ENCODE data around the gene ZCCHC13. TPM values are rescaled to one million over a fixed set of nuclear protein-coding genes. Genes with fewer than 3 reads are reported as not detected.

Gene ZCCHC13
- total and polyA plus RNA-seq, 2 donors (not counting 1 experiment from before 2014, with no cell fraction given) = not detected

DNA sequence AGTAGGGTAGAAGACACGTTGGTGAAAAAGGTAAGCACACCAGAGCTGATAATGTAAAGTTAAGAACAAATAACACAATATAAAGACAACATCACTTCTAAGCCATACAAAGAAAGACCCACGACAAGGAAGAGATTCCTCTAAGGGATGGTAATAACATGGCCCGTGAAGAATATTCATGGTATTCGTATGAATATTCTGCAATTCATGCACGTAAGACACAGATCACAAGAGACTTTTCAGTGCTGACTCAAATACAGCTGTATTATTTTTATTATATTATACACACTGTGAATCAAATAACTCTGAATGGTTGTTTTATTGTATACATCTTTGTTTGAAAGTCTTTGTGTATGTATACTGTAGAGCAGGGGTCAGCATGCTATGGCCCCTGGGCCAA lies 29.5 kb upstream of the ZCCHC13 start:
- TF ChIP-seq EZH2 (IDR thresholded peaks at IDR 0.05; ENCODE audit: low read length, missing control alignments) = no peak
- TF ChIP-seq CTCF (conservative IDR thresholded peaks at IDR 0.05 in 1 of 2, IDR thresholded peaks at IDR 0.05 in 1 of 2; ENCODE audit: low read depth in 1 of 2, low read length in 2 of 2) = no peak
- Histone ChIP-seq H3K4me3 (replicated peaks in 1 of 4; ENCODE audit: control extremely low read depth in 1 of 4, insufficient read depth in 1 of 4, low read depth in 3 of 4, low read length in 4 of 4) (no peak overlapping the region), H3K4me1 (ENCODE audit: control insufficient read depth, extremely low read depth, insufficient read depth, low read length) (no peaks in the 10 kb centered on the region), H3K4me2 (ENCODE audit: extremely low read depth, insufficient read depth, low read length) (no peak overlapping the region), H3K36me3 (ENCODE audit: control insufficient read depth, insufficient read depth, low read length) (no peaks in the 10 kb centered on the region), H4K20me1 (ENCODE audit: control insufficient read depth, extremely low read depth, insufficient read depth, low read length) (no peaks in the 10 kb centered on the region), H3K27ac (ENCODE audit: insufficient read depth, low read length) (no peak overlapping the region), H3K27me3 (ENCODE audit: control insufficient read depth, insufficient read depth, low read length) (no peaks in the 10 kb centered on the region), H3K9ac (ENCODE audit: insufficient read depth, low read length) (no peak overlapping the region), H3K79me2 (ENCODE audit: control insufficient read depth, insufficient read depth, low read length) (no peaks in the 10 kb centered on the region), H3K9me3 (ENCODE audit: control insufficient read depth, insufficient read depth, low read depth, low read length) (no peaks in the 10 kb centered on the region), H2AFZ (ENCODE audit: low read length) (no peak overlapping the region)
- no peak for DNase-seq (ENCODE audit: low read depth in 2 of 2)

DNA sequence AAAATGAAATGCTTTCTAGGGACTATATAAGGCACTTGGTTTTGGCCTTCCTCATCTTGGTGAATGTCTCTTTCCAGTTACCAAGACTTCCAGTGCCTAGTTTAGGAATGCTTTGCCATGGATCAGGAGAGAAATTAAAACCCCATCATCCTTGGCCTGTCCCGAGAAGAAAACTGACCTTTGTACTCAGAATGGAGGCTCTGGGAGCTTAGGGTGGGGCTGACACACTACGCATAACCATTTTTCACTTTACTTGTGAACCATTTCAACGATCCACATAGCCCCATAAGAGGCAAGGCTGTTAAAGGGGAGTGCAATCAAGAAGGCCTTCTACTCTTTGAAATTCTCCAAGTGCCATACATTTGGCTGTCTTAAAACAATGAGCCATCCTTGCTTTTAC lies 26.7 kb upstream of the ZCCHC13 start:
- Histone ChIP-seq H3K9me3 (ENCODE audit: control insufficient read depth, insufficient read depth, low read depth, low read length) (no peaks in the 10 kb centered on the region), H3K27me3 (ENCODE audit: control insufficient read depth, insufficient read depth, low read length) (no peaks in the 10 kb centered on the region), H4K20me1 (ENCODE audit: control insufficient read depth, extremely low read depth, insufficient read depth, low read length) (no peaks in the 10 kb centered on the region), H3K4me3 (replicated peaks in 1 of 4; ENCODE audit: control extremely low read depth in 1 of 4, insufficient read depth in 1 of 4, low read depth in 3 of 4, low read length in 4 of 4) (no peak overlapping the region), H3K36me3 (ENCODE audit: control insufficient read depth, insufficient read depth, low read length) (peaks cover 3% of the 10 kb centered on the region), H3K9ac (ENCODE audit: insufficient read depth, low read length) (no peak overlapping the region), H3K4me1 (ENCODE audit: control insufficient read depth, extremely low read depth, insufficient read depth, low read length) (no peaks in the 10 kb centered on the region), H3K27ac (ENCODE audit: insufficient read depth, low read length) (no peak overlapping the region), H3K79me2 (ENCODE audit: control insufficient read depth, insufficient read depth, low read length) (peaks cover 8% of the 10 kb centered on the region), H3K4me2 (ENCODE audit: extremely low read depth, insufficient read depth, low read length) (no peak overlapping the region), H2AFZ (ENCODE audit: low read length) (no peak overlapping the region)
- TF ChIP-seq EZH2 (IDR thresholded peaks at IDR 0.05; ENCODE audit: low read length, missing control alignments) (no peak), CTCF (conservative IDR thresholded peaks at IDR 0.05 in 1 of 2, IDR thresholded peaks at IDR 0.05 in 1 of 2; ENCODE audit: low read depth in 1 of 2, low read length in 2 of 2) (no peak)
- DNase-seq (ENCODE audit: low read depth in 2 of 2) = no peak

DNA sequence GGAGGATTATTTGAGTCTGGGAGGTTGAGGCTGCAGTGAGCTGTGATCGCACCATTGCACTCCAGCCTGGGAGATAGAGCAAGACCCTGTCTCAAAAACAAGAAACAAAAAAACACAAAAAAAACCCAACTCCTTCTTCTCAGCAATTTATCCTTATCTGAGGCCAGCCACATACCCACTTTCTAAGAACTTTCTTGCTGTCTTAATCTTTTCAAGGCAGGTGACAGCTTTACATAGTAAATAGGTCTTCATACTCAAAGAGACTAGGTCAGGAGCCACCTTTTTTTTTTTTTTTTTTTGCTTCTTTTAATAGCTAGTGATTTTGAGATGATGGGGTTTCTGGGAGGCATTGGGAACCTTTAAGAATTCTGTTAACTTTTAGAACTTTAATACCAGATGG lies 26.1 kb upstream of the ZCCHC13 start:
- Histone ChIP-seq H3K4me2 (ENCODE audit: extremely low read depth, insufficient read depth, low read length) (no peak overlapping the region), H2AFZ (ENCODE audit: low read length) (no peak overlapping the region), H3K27me3 (ENCODE audit: control insufficient read depth, insufficient read depth, low read length) (no peaks in the 10 kb centered on the region), H3K79me2 (ENCODE audit: control insufficient read depth, insufficient read depth, low read length) (peaks cover 12% of the 10 kb centered on the region), H3K27ac (ENCODE audit: insufficient read depth, low read length) (no peak overlapping the region), H4K20me1 (ENCODE audit: control insufficient read depth, extremely low read depth, insufficient read depth, low read length) (no peaks in the 10 kb centered on the region), H3K4me1 (ENCODE audit: control insufficient read depth, extremely low read depth, insufficient read depth, low read length) (no peaks in the 10 kb centered on the region), H3K36me3 (ENCODE audit: control insufficient read depth, insufficient read depth, low read length) (peaks cover 3% of the 10 kb centered on the region), H3K9ac (ENCODE audit: insufficient read depth, low read length) (no peak overlapping the region), H3K4me3 (replicated peaks in 1 of 4; ENCODE audit: control extremely low read depth in 1 of 4, insufficient read depth in 1 of 4, low read depth in 3 of 4, low read length in 4 of 4) (no peak overlapping the region), H3K9me3 (ENCODE audit: control insufficient read depth, insufficient read depth, low read depth, low read length) (no peaks in the 10 kb centered on the region)
- no peak for TF ChIP-seq EZH2 (IDR thresholded peaks at IDR 0.05; ENCODE audit: low read length, missing control alignments)
- no peak for TF ChIP-seq CTCF (conservative IDR thresholded peaks at IDR 0.05 in 1 of 2, IDR thresholded peaks at IDR 0.05 in 1 of 2; ENCODE audit: low read depth in 1 of 2, low read length in 2 of 2)
- DNase-seq (ENCODE audit: low read depth in 2 of 2) = no peak
